ENCODE measurements around the gene SORCS2. TPM values are rescaled to one million over a fixed set of nuclear protein-coding genes. Genes with fewer than 3 reads are reported as not detected.

Gene SORCS2
- polyA plus RNA-seq, 1 donor from 2014 or later: 1.0 TPM

DNA sequence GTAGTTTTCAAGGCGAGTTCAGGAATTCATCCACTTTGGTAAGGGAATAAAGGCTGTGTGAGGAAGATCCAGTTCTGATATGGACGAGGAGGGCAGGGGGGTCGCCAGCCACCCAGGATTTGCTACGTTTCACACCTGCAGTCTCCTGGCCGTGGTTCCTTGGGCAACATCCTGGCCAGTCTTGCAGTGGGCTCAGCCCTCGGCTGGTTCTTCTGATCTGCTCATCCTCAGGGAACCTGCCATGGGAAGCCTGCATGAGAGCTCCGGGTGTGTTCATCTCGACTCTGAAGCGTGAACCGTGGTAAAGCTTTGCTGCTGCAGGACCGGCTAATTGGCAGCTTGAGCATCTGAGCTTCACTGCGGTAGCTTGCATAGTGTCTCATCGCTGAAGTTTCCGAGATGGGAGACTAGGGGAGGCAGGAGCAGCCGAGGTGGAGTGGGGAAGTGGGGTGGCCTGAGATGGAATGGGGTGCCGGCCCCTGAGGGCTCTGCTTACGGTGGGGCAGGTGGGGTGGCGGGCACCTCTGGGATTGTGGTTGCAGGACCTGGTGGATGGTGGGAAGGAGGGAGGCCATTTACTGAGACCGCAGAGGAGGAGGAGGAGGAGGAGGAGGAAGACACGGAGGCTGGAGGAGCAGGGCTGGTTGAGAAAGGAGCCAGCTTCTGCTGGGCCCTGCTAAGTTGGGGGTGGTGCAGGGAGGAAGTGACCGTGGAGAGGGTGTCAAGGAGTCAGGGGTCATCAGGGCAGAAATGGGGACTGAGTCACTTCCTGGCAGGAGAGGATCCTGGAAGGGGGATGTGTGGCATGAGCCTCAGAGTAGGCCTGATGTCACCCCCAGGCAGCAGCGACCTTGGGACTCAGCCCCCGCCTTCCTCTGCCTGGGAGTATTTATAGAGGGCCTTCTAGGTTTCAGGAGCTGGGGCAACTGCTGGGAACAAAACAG, 455.5 kb downstream of the SORCS2 start:
- H2AFZ ChIP-seq (ENCODE audit: low read depth, low read length): no peak overlapping the region
- no peaks in the 10 kb centered on the region for H3K9me3 ChIP-seq (ENCODE audit: low read length)
- no peak overlapping the region for H3K27ac ChIP-seq (ENCODE audit: low read length)
- H3K4me3 ChIP-seq (ENCODE audit: low read length): no peak overlapping the region
- H4K20me1 ChIP-seq (ENCODE audit: insufficient read depth): no peaks in the 10 kb centered on the region
- TF ChIP-seq, protein P1, sequence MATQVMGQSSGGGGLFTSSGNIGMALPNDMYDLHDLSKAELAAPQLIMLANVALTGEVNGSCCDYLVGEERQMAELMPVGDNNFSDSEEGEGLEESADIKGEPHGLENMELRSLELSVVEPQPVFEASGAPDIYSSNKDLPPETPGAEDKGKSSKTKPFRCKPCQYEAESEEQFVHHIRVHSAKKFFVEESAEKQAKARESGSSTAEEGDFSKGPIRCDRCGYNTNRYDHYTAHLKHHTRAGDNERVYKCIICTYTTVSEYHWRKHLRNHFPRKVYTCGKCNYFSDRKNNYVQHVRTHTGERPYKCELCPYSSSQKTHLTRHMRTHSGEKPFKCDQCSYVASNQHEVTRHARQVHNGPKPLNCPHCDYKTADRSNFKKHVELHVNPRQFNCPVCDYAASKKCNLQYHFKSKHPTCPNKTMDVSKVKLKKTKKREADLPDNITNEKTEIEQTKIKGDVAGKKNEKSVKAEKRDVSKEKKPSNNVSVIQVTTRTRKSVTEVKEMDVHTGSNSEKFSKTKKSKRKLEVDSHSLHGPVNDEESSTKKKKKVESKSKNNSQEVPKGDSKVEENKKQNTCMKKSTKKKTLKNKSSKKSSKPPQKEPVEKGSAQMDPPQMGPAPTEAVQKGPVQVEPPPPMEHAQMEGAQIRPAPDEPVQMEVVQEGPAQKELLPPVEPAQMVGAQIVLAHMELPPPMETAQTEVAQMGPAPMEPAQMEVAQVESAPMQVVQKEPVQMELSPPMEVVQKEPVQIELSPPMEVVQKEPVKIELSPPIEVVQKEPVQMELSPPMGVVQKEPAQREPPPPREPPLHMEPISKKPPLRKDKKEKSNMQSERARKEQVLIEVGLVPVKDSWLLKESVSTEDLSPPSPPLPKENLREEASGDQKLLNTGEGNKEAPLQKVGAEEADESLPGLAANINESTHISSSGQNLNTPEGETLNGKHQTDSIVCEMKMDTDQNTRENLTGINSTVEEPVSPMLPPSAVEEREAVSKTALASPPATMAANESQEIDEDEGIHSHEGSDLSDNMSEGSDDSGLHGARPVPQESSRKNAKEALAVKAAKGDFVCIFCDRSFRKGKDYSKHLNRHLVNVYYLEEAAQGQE (IDR thresholded peaks at IDR 0.05; ENCODE audit: borderline replicate concordance): no peak
- TF ChIP-seq RAD21 (conservative IDR thresholded peaks at IDR 0.05) (no peak), EZH2 (IDR thresholded peaks at IDR 0.05; ENCODE audit: borderline replicate concordance, insufficient read depth, low read length, poor library complexity, severe bottlenecking) (no peak), MXI1 (conservative IDR thresholded peaks at IDR 0.05; ENCODE audit: poor library complexity, severe bottlenecking) (no peak), EP300 (conservative IDR thresholded peaks at IDR 0.05; ENCODE audit: poor library complexity, severe bottlenecking) (no peak), SMC3 (conservative IDR thresholded peaks at IDR 0.05; ENCODE audit: poor library complexity) (no peak), TAF1 (IDR thresholded peaks at IDR 0.05; ENCODE audit: low read depth) (no peak), POLR2AphosphoS5 (IDR thresholded peaks at IDR 0.05) (no peak)
- TF ChIP-seq, protein P2, sequence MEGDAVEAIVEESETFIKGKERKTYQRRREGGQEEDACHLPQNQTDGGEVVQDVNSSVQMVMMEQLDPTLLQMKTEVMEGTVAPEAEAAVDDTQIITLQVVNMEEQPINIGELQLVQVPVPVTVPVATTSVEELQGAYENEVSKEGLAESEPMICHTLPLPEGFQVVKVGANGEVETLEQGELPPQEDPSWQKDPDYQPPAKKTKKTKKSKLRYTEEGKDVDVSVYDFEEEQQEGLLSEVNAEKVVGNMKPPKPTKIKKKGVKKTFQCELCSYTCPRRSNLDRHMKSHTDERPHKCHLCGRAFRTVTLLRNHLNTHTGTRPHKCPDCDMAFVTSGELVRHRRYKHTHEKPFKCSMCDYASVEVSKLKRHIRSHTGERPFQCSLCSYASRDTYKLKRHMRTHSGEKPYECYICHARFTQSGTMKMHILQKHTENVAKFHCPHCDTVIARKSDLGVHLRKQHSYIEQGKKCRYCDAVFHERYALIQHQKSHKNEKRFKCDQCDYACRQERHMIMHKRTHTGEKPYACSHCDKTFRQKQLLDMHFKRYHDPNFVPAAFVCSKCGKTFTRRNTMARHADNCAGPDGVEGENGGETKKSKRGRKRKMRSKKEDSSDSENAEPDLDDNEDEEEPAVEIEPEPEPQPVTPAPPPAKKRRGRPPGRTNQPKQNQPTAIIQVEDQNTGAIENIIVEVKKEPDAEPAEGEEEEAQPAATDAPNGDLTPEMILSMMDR (IDR thresholded peaks at IDR 0.05; ENCODE audit: poor library complexity, severe bottlenecking): no peak
- no peak overlapping the region for H3K4me2 ChIP-seq (ENCODE audit: low read length)
- H3K9ac ChIP-seq (ENCODE audit: low read length): no peak overlapping the region
- no peaks in the 10 kb centered on the region for H3K27me3 ChIP-seq (ENCODE audit: insufficient read depth, low read depth, low read length)
- H3F3A ChIP-seq (ENCODE audit: insufficient read depth, low read length, poor library complexity, severe bottlenecking): no peaks in the 10 kb centered on the region
- no peaks in the 10 kb centered on the region for H3K79me2 ChIP-seq (replicated peaks; ENCODE audit: insufficient read depth, low read length)
- no peaks in the 10 kb centered on the region for H3K36me3 ChIP-seq (ENCODE audit: insufficient read depth, low read length)
- H3K9me2 ChIP-seq (ENCODE audit: insufficient read depth, low read length): no peaks in the 10 kb centered on the region

DNA sequence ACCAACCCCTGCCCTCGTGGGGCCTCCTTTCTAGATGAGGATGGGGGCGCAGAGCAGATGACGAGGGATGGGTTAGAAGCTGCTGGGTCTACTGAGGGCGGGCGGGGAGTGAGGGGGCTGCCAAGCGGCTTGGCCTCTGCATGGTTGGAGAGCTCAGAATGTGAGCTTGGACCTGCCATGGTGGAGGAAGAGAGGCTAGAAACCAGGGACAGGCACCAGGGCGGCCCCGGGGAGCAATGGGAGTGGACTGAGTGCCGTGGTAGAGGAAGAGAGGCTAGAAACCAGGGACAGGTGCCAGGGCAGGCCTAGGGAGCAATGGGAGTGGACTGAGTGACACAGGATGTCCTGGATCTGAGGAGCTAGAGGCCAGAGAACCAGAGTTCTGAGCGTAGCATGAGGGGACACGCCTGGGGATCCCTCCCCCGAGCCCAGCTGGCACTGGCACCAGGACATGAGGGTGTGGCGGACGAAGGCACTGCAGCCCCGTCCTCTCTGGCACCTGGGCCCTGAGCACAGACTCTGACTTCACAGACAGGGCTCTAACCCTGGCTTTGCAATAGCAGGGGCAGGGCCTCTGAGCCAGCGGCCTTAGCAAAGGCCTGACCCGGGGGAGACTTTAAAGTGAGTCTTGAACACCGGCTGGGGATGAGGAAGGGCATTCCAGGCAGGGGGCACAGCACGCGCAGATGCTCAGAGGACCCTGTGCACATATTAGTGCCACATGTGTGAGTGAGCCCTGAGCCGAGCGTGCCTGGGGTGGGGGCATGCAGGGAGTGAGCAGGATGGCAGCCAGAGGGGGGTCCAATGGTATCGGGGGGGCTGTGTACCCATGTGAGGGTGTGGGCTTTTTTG, 456.4 kb downstream of the SORCS2 start:
- H3K27ac ChIP-seq (ENCODE audit: low read length): no peak overlapping the region
- H2AFZ ChIP-seq (ENCODE audit: low read depth, low read length): no peak overlapping the region
- H3K27me3 ChIP-seq (ENCODE audit: insufficient read depth, low read depth, low read length): no peaks in the 10 kb centered on the region
- no peak overlapping the region for H3K4me2 ChIP-seq (ENCODE audit: low read length)
- TF ChIP-seq EP300 (conservative IDR thresholded peaks at IDR 0.05; ENCODE audit: poor library complexity, severe bottlenecking) (no peak), POLR2AphosphoS5 (IDR thresholded peaks at IDR 0.05) (no peak), MXI1 (conservative IDR thresholded peaks at IDR 0.05; ENCODE audit: poor library complexity, severe bottlenecking) (no peak)
- TF ChIP-seq, protein P2 (IDR thresholded peaks at IDR 0.05; ENCODE audit: poor library complexity, severe bottlenecking): no peak
- no peaks in the 10 kb centered on the region for H3K9me3 ChIP-seq (ENCODE audit: low read length)
- H3K9me2 ChIP-seq (ENCODE audit: insufficient read depth, low read length): no peaks in the 10 kb centered on the region
- H3K36me3 ChIP-seq (ENCODE audit: insufficient read depth, low read length): no peaks in the 10 kb centered on the region
- H4K20me1 ChIP-seq (ENCODE audit: insufficient read depth): no peaks in the 10 kb centered on the region
- H3K79me2 ChIP-seq (replicated peaks; ENCODE audit: insufficient read depth, low read length): no peaks in the 10 kb centered on the region
- no peaks in the 10 kb centered on the region for H3F3A ChIP-seq (ENCODE audit: insufficient read depth, low read length, poor library complexity, severe bottlenecking)
- H3K9ac ChIP-seq (ENCODE audit: low read length): no peak overlapping the region
- no peak overlapping the region for H3K4me3 ChIP-seq (ENCODE audit: low read length)

Data from neural cell (in vitro differentiated cells).